Measurements from ENCODE around the gene GIPC2. TPM values are rescaled to one million over a fixed set of nuclear protein-coding genes. Genes with fewer than 3 reads are reported as not detected.
"Not testable (repeated sequence)": the region's sequence is repeated elsewhere in the genome, so short reads cannot be mapped to it uniquely, and the experiment has no call there.

Gene GIPC2
- total RNA-seq, 4 donors from 2014 or later, result 14.2 to 40.1 (median 24.1) TPM

- intact Hi-C loops (cut with DNase I; ENCODE audit: low total_unique reads), result no loop called here
- peaks cover 0 to 13% (median 2%) of the 10 kb centered on the region in 4 donors for H3K36me3 ChIP-seq
- no peak for TF ChIP-seq CTCF (IDR thresholded peaks at IDR 0.05)
- no peak for TF ChIP-seq POLR2AphosphoS5 (IDR thresholded peaks at IDR 0.05)
- TF ChIP-seq EP300 (IDR thresholded peaks at IDR 0.05; ENCODE audit: low read depth), result no peak
- TF ChIP-seq POLR2A (IDR thresholded peaks at IDR 0.05), result no peak
- no peaks in the 10 kb centered on the region for H3K9me3 ChIP-seq
- H3K4me1 ChIP-seq, result peaks cover 0 to 8% (median 5%) of the 10 kb centered on the region in 4 donors
- H3K27ac ChIP-seq, result no peak overlapping the region
- no peak for DNase-seq
- in situ Hi-C loops (cut with MboI; ENCODE audit: low pct_ligation_motif_present in 1 of 4, low pct_unique_long_range_greater_than_20kb in 1 of 4, low sequenced_read_pairs in 3 of 4), result no loop called here
- H3K27me3 ChIP-seq, result no peaks in the 10 kb centered on the region
- H3K4me3 ChIP-seq, result no peak overlapping the region
Measured at GRCh38 chr1:78015148-78015547, 30.6 kb upstream of the GIPC2 start.

DNA sequence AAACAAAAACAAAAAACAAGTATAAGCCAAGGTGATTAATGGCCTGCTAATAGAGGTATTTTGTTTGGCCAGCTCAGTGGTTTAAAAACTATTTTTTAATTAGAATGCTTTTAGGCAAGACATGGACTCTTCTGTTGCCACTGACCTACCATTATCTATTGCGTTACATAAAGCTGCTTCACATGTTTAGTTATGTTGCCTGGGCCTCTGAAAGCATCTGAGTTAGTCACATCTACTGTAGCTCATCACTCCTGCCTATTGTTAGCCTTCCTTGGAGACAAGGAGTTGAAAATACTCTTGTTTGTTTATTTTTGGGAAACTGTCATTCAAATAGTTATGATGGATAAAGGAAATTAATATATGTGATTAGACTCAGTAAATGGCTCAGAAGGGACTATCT, 26.7 kb upstream of the GIPC2 start:
- Histone ChIP-seq H3K36me3 (peaks cover 0 to 6% (median 1%) of the 10 kb centered on the region in 4 donors), H3K27me3 (no peaks in the 10 kb centered on the region), H3K4me1 (no peaks in the 10 kb centered on the region), H3K4me3 (no peak overlapping the region), H3K27ac (no peak overlapping the region), H3K9me3 (no peaks in the 10 kb centered on the region)
- DNase-seq, result no peak
- intact Hi-C loops (cut with DNase I; ENCODE audit: low total_unique reads), result no loop called here
- no peak for TF ChIP-seq POLR2AphosphoS5 (IDR thresholded peaks at IDR 0.05)
- no peak for TF ChIP-seq CTCF (IDR thresholded peaks at IDR 0.05)
- TF ChIP-seq POLR2A (IDR thresholded peaks at IDR 0.05), result no peak
- in situ Hi-C loops (cut with MboI; ENCODE audit: low pct_ligation_motif_present in 1 of 4, low pct_unique_long_range_greater_than_20kb in 1 of 4, low sequenced_read_pairs in 3 of 4), result no loop called here
- 100% methylated on average over 1 of the region's 1 CpG for WGBS, 2 donors (ENCODE audit: low coverage in 1 of 2)

- H3K27me3 ChIP-seq; H3K4me1 ChIP-seq; H3K4me3 ChIP-seq; H3K9me3 ChIP-seq; H3K36me3 ChIP-seq; in situ Hi-C loops (cut with MboI; ENCODE audit: low pct_ligation_motif_present in 1 of 4, low pct_unique_long_range_greater_than_20kb in 1 of 4, low sequenced_read_pairs in 3 of 4); intact Hi-C loops (cut with DNase I; ENCODE audit: low total_unique reads); H3K27ac ChIP-seq; DNase-seq: not testable (repeated sequence)
- WGBS, 2 donors (ENCODE audit: low coverage in 1 of 2), result 93 to 100% methylated on average over 1 to 4 of the region's 4 CpGs
Measured at GRCh38 chr1:78021134-78021533, 24.6 kb upstream of the GIPC2 start.

DNA sequence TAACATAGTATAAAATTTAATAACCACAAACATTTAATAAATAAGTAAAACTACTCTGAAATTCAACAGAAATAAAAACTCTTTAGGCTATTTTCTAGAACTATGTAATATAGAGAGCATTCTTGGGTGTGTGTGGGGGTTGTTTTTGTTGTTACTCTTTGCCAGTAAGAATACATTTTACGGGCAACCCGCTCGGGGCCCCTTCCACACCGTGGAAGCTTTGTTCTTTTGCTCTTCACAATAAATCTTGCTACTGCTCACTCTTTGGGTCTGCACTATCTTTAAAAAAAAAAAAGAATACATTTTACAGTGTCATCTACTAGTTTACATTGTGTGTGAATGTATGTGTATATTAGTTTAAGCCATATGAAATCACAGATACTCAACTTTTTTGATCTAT, 16.0 kb upstream of the GIPC2 start:
- no peak for DNase-seq
- Histone ChIP-seq H3K4me1 (no peaks in the 10 kb centered on the region), H3K4me3 (no peak overlapping the region), H3K27me3 (no peaks in the 10 kb centered on the region), H3K36me3 (no peaks in the 10 kb centered on the region), H3K9me3 (no peaks in the 10 kb centered on the region), H3K27ac (no peak overlapping the region)
- intact Hi-C loops (cut with DNase I; ENCODE audit: low total_unique reads) (no loop called here), in situ Hi-C loops (cut with MboI; ENCODE audit: low pct_ligation_motif_present in 1 of 4, low pct_unique_long_range_greater_than_20kb in 1 of 4, low sequenced_read_pairs in 3 of 4) (no loop called here)
- 64 to 85% methylated on average over 4 of the region's 4 CpGs for WGBS, 2 donors (ENCODE audit: low coverage in 1 of 2)
- TF ChIP-seq CTCF (IDR thresholded peaks at IDR 0.05), result no peak
- TF ChIP-seq POLR2AphosphoS5 (IDR thresholded peaks at IDR 0.05), result no peak
- TF ChIP-seq POLR2A (IDR thresholded peaks at IDR 0.05), result no peak
- no peak for TF ChIP-seq EP300 (IDR thresholded peaks at IDR 0.05; ENCODE audit: low read depth)

GRCh38 chr1:78032996-78033796, 12.6 kb upstream of the GIPC2 start:
- DNase-seq, result no peak
- 72 to 92% methylated on average over 4 of the region's 4 CpGs for WGBS, 2 donors (ENCODE audit: low coverage in 1 of 2)
- no peaks in the 10 kb centered on the region for H3K9me3 ChIP-seq
- H3K4me1 ChIP-seq, result no peaks in the 10 kb centered on the region
- H3K4me3 ChIP-seq, result no peak overlapping the region
- in situ Hi-C loops (cut with MboI; ENCODE audit: low pct_ligation_motif_present in 1 of 4, low pct_unique_long_range_greater_than_20kb in 1 of 4, low sequenced_read_pairs in 3 of 4), result no loop called here
- TF ChIP-seq CTCF (IDR thresholded peaks at IDR 0.05) (no peak), POLR2A (IDR thresholded peaks at IDR 0.05) (no peak), EP300 (IDR thresholded peaks at IDR 0.05; ENCODE audit: low read depth) (no peak), POLR2AphosphoS5 (IDR thresholded peaks at IDR 0.05) (no peak)
- intact Hi-C loops (cut with DNase I; ENCODE audit: low total_unique reads), result no loop called here
- H3K36me3 ChIP-seq, result no peaks in the 10 kb centered on the region
- H3K27me3 ChIP-seq, result no peaks in the 10 kb centered on the region
- H3K27ac ChIP-seq, result no peak overlapping the region
